HL-60 (cell line): ENCODE results near the gene MILR1.

Source experiments
- DNase-seq, 2 experiments: peaks; one replicate each; pipeline ENCODE4 v3.0.0-alpha.2; 2010 to 2020; ENCODE audit warnings: low read depth in 1 of 2, low spot score in 1 of 2
- H3K27ac ChIP-seq: fragments of 250-450 bp; sonication (Bioruptor Pico); replicated peaks from 2 replicates; pipeline ENCODE4 v1.5.1; 2020; ENCODE audit warnings: mild to moderate bottlenecking, moderate library complexity
- H3K27me3 ChIP-seq: fragments of 250-450 bp; sonication (Bioruptor Pico); 2 replicates; pipeline ENCODE4 v1.5.1; 2021; ENCODE audit warnings: mild to moderate bottlenecking, moderate library complexity; ENCODE audit not compliant: insufficient read depth, poor library complexity, severe bottlenecking
- H3K4me3 ChIP-seq: replicated peaks from 2 replicates; pipeline ENCODE4 v1.5.1; 2011; ENCODE audit warnings: mild to moderate bottlenecking, control low read depth, low read length; ENCODE audit not compliant: insufficient read depth
- CTCF ChIP-seq: IDR thresholded peaks from one replicate; pipeline ENCODE4 v1.5.1; 2011; ENCODE audit warnings: low read length, control low read depth, inconsistent platforms; ENCODE audit not compliant: insufficient read depth
- GABPA ChIP-seq: IDR thresholded peaks from 2 replicates; pipeline ENCODE4 v1.6.1; 2012; ENCODE audit warnings: low read depth
- POLR2AphosphoS5 ChIP-seq: IDR thresholded peaks from 2 replicates; pipeline ENCODE4 v1.6.1; 2012; ENCODE audit warnings: low read depth
- REST ChIP-seq: IDR thresholded peaks from 2 replicates; pipeline ENCODE4 v1.6.1; 2012; ENCODE audit warnings: low read depth; ENCODE audit not compliant: insufficient replicate concordance
- SPI1 ChIP-seq: IDR thresholded peaks from 2 replicates; pipeline ENCODE4 v1.6.1; 2012; ENCODE audit warnings: low read depth, mild to moderate bottlenecking, borderline replicate concordance

Gene MILR1

GRCh38 chr17:64504769-64505339, 55.9 kb downstream of the MILR1 start:
- Histone ChIP-seq H3K27ac (peak overlapping the region; percentile 98), H3K27me3 (no peaks in the 10 kb centered on the region), H3K4me3 (peak overlapping the region; percentile 91)
- peak in 1 of 2 experiments; percentile 34 for DNase-seq
- TF ChIP-seq REST (no peak), SPI1 (no peak), GABPA (0 out of 2 replicates have a peak, but pooled peaks have one; percentile 5), CTCF (no peak), POLR2AphosphoS5 (no peak)

- H3K27me3 ChIP-seq, result no peaks in the 10 kb centered on the region
- TF ChIP-seq CTCF (no peak), SPI1 (peak; percentile 40; the same call in 1 of the 2 replicates), GABPA (no peak), POLR2AphosphoS5 (no peak; the same call in 1 of the 2 replicates), REST (no peak)
- H3K4me3 ChIP-seq, result peak overlapping the region; percentile 91
Observed at GRCh38 chr17:64505340-64506200, 56.7 kb downstream of the MILR1 start.

GRCh38 chr17:64506201-64506575, 57.3 kb downstream of the MILR1 start, which contains the start of gene DDX5:
DDX5 (minus strand) TSS chr17:64506289; CDS start chr17:64506119, 170 bp downstream.
- H3K4me3 ChIP-seq, result peak within 1 kb of the TSS; percentile 91

More at GRCh38 chr17:64505340-64506200, 56.7 kb downstream of the MILR1 start:
- peak overlapping the region; percentile 98 for H3K27ac ChIP-seq
- peak; percentile 48 to 89 for DNase-seq

More at GRCh38 chr17:64506201-64506575, 57.3 kb downstream of the MILR1 start, which contains the start of gene DDX5:
- TF ChIP-seq GABPA (no peak), POLR2AphosphoS5 (peak; percentile 98), REST (peak; percentile 82), SPI1 (no peak)
- Histone ChIP-seq H3K27ac (peak within 1 kb of the TSS; percentile 98), H3K27me3 (no peaks in the 10 kb centered on the region)
- DNase-seq, result peak in 1 of 2 experiments; percentile 98
